GM18498 (cell line): ENCODE results near the gene SIGLEC1.

Experiments
- ATAC-seq: cut with Tn5 transposase; IDR thresholded peaks from one replicate; pipeline ENCODE4 v1.9.1; 2021; ENCODE audit warnings: mild to moderate bottlenecking, moderate library complexity; ENCODE audit not compliant: unreplicated experiment

SIGLEC1 gene

DNA sequence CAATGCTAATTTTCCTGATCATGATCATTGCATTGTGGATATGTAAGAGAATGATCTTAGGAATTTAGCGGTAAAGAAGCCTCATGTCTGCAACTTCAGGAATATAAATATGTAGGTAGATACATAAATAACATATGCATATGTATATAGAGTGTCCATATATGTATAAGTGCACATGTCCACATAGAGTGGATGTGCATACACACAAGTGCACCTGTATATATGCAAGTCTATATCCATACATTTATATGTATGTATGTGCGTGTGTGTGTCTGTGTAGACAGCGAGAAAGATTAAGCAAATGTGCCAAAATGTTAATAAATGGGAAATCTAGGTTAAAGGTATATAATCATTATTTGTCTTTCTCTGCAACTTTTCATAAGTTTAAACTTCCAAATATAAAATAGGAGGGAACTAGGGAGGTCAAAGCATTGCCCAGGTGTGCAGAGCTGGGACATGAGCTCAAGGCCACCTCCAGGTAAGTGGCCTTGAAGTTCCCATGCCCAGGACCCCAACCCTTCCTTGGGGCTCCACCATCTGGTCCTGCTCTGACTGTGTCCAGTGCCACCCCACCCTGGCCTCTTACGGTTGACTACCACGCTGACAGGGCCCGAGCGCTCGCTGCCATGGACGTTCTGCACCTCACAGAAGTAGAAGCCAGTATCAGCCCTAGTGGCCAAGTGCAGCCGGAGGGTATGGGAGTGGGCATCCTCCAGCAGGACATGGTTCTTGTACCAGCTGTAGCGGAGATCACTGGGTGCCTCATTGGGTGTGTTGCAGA is 9.6 kb downstream of the SIGLEC1 start:
- ATAC-seq = no peak

DNA sequence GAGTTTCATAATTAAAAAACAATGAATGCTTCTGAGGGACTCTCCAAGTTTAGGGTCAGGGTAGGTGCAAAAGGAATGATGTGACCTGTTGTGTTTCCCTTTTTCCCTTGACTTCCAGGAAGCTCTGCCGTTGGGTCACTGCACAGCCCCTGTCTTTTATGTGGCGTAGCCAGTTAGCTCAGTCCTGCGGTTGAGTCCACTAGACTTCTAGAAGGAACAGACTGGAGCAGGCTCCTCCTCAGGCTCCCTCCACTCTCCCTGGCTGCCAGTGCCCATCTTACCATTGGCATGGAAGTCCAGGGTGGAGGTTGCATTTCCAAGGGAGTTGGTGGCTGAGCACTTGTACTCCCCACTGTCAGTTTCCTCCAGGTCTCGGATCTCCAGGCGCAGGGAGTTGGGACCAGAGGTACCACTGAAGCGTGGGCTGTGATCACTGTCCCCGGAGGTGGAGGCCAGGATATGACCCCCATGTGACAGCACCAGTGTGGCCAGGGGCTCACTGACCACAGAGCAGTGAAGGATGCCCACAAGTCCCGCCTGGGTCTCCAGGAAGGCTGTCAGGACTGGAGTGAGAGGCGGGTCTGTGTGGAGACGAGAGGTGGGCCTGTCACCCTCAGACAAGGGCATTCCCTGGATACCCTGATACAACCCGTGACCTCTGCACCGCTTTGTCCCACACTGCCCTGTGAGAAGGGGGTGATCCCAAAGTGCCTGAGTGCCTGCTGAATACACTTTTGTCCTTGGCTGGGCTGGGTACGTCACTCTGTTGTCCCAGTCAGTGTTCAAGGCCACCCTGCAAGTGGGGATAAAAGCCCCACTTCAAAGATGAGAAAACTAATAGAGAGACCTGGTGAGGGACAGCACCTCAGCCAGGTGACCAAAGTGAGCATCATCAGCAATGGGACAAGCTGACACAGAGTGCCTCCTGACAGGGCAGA is 11.1 kb downstream of the SIGLEC1 start:
- no peak for ATAC-seq

DNA sequence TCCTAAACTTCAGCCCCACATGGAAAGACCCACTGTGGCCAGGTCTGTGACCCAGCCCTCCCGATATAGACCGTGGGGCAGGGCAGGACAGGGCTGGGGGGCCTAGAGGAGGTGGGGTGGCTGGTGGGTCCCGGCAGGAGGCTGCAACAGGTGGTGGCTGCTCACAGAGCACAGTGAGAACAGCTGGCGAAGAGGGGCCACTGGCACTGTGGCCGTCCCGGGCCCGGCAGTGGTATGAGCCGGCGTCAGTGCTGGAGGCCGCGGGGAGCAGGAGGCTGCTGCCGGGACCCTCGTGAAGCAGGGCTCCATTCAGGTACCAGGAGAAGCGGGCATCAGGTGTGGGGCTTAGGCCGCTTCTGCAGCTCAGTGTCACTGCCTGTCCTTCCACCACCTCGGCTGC is 13.4 kb downstream of the SIGLEC1 start:
- ATAC-seq = no peak

DNA sequence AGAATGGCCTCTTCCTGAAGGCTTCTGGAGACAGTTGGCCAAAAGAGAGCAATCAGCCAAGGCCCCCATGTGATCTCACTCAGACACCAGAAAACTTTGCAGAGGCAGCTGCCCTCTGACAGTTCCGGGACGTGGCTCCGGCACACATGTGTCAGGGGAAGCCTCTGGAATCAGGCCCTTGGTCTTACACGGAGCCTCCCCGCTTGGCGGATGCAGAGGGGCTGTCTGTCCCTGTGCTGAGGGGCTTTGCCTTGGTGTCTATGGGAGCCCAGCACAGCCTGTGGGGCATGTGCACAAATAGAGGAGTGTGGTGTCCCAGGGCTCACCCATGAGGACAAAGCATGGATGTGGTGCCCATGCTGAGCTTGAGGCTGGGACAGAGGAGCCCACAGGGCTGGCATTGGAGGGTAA is 13.8 kb downstream of the SIGLEC1 start:
- ATAC-seq = no peak

DNA sequence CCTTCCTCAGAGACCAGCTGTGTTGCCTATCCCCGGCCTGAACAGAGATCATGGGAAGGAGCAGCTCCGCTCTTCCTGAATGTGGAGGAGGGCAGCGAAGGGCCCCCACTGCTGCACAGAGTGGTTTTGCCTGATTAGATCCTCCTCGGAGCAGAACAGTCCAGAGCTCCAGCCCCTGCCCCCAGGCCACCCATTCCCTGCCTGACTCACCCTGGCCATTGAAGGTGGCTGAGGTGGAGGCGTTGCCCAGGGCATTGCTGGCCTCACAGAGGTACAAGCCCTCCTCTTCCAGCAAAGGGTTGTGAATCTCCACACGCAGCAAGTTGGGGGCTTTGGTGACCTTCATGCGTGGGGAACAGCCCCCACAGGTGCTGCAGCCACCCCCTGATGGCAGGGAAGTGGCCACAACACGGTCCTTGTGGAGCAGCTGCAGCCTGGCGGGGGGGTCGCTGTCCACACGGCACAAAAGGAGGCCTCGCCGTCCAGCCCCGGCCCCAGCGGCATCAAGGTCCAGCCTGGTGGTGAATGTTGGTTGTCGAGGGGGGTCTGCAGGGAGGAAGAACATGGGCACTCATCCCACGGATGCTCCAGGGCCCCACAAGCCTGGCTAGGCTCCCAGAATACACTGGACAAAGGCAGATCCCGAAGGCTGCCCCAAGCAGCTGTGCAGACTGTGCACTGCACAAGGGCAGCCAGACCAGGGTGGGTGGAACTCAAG is 14.7 kb downstream of the SIGLEC1 start:
- ATAC-seq = no peak

DNA sequence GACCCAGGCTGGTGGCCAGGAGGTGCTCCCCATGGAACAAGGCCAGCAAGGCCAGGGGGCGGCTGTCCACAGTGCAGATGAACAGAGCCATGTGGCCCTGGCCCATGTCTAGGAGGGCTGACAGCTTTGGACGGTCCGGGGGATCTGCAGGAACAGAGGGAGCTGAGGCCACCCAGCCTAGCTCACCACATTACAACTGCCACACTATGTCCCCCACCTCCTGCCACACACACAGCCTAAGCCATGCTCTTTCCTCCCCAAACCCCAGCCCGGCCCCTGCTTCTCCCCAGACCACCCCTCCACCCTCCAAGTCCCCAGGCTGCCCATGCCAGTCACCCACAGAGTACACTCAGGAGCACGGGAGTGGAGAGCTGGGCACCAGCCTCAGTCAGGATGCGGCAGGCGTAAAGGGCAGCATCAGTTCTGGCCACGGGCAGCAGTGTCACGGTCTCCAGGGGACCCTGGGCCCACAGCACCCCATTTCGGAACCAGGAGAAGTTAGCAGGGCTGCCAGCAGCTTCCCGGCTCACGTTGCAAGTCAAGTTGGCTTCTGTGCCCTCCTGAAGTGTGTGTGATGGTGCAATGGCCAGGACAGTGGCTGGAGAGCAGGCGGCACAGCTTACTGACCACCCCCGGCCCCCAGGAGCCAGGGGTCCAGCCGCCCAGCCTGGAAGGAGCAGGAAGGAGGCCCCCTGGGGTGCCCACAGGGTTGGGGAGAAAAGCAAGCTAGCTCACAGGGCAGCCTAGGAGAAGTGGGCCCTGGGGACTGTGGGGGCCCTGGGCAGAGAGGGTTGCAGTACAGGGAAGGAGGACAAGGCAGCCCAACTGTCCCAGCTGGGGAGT is 15.4 kb downstream of the SIGLEC1 start:
- no peak for ATAC-seq

DNA sequence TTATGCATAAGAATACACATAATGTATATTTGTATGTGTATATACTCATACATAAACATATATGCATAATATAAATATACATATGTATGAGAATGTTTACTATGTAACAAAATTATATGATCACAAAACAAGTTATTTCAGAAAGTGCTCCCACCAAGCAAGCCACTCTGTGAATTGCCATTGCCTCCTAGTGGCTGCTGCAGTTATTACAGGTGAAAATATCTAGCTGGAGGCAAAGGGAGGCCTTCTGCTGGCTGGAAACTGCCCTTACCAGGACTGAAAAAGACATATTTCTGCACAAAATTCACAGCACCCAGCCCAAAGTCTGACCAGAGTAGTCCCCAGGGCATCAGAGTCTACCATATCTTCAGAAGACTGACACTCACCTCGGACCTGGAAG is 16.2 kb downstream of the SIGLEC1 start:
- no peak for ATAC-seq

DNA sequence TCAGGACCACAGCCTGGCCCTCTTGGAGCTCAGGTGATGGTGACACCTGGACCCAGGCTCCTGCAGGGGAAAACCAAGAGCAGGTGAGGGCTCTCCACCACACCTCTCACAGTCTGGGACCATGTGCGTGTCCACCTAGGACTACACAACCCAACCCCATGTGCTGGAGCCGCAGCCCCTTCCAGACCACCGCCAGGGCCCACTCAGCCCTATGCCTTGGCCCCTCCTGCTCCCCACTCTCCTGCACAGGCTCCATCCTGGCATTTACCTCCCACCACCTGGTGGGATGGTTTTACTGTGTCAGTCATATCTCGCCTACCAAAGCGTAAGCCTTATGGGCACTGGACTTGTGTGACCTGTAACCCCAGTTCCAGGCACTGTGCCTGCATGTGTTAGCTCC is 17.5 kb downstream of the SIGLEC1 start:
- ATAC-seq = no peak

DNA sequence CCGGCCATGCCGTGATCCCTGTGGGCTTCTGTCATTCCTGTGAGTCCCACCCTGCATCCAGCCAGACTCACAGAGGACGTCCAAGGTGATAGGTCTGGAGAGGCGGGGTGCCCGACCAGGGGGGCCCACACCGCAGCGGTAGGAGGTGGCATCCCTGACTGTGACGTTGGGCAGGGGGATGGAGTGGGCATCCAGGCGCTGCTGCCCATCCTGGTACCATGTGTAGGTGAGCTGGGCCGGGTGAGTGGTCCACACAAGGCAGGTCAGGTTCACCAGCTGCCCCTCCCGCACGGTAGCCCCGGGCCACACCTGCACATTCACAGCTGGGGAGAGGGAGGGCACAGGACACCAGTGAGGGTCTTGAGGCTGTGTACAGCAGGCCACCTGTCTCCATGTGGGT is 19.0 kb downstream of the SIGLEC1 start:
- no peak for ATAC-seq

DNA sequence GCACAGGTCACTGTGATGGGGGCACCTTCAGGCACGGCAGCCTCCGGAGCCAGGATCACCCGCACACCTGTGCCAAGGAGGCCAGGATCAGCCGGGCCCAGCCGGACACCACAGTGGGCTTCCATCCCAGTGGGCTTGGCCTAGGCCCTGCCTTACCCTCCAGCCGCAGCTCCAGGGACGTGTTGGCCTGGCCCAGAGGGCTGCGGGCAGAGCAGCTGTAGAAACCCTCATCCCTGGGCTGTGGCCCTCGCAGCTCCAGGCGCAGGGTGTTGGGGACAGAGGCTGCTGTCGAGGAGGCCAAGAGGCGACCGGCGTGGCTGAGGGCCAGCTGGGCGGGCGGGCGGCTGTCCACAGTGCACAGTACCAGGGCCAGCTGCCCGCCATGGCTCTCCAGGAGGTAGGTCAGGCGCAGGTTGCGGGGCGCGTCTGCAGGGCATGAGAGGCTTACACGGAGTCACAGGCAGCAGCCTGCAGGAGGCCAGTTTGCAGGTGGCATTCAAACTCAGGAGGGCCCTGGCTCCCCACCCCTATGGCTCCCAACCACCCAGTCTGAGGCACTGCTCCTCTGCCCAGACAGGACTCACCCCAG is 19.6 kb downstream of the SIGLEC1 start:
- ATAC-seq = no peak

DNA sequence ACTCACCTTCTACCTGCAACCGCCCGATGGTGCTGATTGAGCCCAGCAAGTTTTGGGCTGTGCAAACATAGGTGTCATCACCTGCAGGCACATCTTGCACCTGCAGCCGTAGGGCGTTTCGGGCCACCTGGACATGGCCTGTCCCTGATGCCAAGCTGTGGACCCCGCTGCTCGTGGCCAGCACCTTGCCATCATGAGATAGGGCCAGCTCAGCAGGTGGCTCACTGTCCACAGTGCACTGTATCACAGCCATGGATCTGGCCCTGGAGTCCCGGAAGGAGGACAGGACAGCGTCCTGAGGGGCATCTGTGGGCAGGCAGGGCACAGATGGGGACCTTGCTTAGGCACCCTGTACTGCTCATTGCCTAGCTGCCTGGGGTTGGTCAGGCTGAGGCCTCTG is 20.5 kb downstream of the SIGLEC1 start:
- no peak for ATAC-seq

DNA sequence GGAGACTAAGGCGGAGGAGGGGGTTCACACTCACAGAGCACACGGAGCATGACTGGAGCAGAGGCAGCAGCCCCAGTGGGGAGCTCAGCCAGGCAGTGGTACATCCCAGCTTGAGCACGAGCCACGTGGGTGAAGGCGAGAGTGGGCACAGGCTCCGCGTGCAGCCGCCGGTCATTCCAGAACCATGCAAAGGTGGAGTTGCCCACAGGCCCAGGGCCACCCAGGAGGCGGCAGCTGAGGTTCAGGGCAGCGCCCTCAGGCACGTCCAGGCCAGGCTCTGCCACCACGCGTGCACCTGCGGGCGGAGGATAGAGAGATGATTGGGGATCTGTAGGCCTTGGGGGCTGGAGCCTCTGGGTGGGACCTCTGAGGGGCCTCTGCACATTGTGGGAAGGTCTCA is 21.1 kb downstream of the SIGLEC1 start:
- ATAC-seq = no peak

DNA sequence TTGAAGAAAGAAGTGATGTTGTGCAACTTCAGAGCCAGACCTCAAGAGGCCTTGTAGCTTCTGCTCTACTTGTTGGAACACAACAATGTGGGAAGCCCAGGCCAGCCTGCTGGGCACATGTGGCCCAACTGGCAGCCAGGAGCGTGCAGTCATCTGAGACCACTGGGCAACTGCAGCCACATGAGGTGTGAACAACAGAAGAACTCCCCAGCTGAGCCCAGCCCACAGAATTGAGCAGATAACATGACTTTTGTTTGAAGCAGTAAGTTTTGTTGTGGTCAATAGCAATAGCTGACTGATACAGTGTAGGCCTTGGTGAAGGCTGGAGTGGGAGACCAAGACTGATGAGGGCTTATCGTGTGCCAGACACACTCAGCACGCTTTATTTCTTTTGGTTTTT is 22.0 kb downstream of the SIGLEC1 start:
- no peak for ATAC-seq

DNA sequence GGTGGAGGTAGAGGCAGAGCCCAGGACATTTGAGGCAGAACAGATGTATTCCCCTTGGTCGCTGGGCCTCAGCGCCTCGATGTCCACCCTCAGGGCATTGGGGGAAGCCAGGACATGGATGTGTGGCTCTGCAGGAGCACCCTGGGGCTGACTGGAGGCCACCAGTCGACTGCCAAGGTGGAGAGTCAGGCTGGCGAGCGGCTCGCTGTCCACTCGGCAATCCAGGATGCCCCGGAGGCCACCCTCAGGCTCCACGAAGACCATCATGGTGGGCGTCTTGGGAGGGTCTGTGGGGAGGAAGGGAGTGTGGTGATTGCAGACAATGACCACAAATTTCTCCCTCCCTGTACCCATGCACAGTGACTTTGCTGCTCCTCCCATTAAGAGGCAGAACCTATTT is 22.4 kb downstream of the SIGLEC1 start:
- no peak for ATAC-seq

DNA sequence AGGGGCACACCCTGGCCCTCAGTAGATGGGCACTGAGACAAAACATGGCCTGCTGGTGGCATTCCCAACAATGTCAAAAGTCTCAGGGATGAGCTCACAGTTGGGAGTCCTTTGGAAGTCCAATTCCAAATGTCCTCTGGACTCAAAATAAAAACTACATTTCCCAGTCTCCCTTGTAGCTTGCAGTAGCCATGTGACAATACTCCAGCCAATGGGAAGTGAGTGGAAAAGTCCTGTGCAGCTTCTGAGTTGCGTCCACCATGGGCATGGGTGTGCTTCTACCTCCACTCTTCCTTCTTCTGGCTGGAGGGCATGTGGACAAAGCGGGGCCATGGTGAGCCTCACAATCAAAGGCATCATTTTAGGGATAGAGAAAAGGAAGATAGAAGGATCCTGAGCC is 24.7 kb downstream of the SIGLEC1 start:
- ATAC-seq = no peak

DNA sequence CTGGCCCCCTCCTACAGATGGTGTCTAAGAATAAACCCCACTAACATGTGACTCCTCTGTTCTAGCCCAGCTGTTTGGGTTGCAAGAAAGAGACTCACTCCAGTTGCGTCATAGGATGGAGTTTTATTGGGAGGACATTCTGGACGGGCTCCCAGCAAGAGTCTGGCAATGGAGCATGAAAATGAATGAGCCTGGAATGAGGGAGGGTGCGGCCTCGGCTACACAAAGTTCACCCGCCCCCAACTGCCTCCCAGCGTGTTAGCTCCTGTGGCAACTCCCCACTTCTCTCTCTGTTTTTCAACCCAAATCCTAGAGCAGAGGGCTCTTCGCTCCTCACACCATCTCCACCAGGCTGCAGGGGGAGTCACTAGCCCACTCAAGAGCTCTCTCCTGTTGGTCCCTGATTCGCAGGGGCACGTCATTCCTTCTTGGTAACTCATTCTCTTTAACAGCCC is 25.5 kb downstream of the SIGLEC1 start:
- ATAC-seq = no peak

DNA sequence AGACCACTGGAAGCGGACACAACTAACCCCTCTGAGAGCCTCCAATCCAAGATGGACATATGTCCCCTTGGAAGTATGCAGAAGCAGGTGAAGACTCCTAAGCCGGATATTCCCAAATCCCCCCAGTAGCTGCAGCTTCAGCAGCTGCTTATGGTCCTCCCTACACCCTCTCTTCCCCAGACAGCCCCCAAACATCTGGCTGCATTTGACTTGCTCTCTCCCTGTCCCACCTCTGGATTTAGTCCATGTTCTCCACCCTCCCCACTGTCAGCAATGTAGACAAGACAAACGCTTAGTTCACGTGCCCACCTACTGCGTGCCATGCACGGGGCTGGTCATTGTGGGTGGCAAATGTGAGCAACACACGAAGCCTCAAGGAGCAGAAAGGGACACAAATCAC is 26.0 kb downstream of the SIGLEC1 start:
- no peak for ATAC-seq

DNA sequence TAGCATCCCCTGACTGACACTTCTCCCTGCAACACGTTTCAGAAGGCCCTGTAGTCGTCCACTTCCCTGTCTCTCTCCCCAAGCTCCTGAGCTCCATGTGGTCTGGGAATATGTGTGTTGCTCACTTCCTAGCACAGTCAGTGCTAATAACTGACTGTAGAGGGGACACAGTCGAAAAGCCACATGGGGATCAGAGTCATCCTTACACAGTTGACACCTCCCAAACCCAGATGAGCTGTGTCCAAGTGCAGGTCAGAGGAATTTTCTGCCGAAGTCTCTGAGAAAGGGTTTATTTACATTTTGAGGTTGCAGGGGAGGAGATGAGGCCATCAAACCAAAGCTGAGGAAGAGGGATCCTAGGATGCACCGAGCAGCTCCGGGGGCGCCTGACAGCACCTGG is 27.1 kb downstream of the SIGLEC1 start:
- no peak for ATAC-seq

DNA sequence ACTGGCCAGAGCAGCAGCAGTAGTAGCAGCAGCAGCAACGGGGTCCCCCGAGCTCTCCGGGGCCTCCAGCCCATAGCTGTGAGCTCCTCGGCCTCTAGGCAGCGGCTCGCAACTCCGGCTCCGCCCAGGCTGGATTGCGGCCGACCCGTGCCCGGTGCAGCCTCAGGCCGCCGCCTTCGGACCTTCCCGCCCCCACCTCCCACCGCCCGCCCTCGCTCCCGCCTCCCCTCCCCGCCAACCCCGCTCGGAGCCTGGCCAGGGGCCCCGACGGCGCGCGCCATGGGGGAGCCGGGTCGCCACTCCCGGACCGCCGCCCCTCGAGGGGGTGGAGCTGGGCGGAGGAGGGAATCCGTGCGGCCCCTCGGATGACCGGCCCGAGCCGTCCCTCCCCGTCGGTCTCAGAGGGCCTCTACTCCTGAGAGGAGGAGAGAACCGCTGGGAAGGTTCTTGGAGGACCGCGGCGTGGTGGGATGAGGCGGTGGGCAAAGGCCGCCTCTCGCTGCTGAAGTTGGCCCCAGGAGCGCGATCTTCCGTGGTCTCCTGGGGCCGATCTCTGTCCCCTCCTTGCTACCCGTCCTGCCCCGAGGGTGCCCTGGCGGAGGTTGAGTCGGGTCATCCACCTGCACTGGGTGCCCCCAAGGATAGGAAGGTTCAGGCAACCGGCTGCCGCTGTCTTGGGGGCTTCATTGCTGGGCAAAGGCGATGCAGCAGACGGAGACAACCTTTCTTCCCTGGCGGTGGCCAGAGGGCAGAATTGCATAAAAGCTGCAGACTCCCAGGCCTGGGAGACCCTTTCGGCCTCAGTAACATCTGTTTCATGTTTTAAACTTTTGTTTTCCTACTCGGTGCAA is 30.2 kb downstream of the SIGLEC1 start, which contains the start of gene ADAM33:
ADAM33 (minus strand) TSS at position 80 of the 851 bp plus-strand sequence; CDS start at position 74, 6 bp downstream.
- no peak for ATAC-seq
